GM19463 (cell line): ENCODE results near the gene ABHD16B.
A peak's percentile ranks its signal among the peaks of the same experiment; 100 is the strongest.
"Not testable (repeated sequence)": the region's sequence is repeated elsewhere in the genome, so short reads cannot be mapped to it uniquely, and the experiment has no call there.

ENCODE experiments used
- ATAC-seq: cut with Tn5 transposase; IDR thresholded peaks from one replicate; pipeline ENCODE4 v1.9.1; 2021; ENCODE audit warnings: mild to moderate bottlenecking, moderate library complexity; ENCODE audit not compliant: unreplicated experiment

The ABHD16B gene

DNA sequence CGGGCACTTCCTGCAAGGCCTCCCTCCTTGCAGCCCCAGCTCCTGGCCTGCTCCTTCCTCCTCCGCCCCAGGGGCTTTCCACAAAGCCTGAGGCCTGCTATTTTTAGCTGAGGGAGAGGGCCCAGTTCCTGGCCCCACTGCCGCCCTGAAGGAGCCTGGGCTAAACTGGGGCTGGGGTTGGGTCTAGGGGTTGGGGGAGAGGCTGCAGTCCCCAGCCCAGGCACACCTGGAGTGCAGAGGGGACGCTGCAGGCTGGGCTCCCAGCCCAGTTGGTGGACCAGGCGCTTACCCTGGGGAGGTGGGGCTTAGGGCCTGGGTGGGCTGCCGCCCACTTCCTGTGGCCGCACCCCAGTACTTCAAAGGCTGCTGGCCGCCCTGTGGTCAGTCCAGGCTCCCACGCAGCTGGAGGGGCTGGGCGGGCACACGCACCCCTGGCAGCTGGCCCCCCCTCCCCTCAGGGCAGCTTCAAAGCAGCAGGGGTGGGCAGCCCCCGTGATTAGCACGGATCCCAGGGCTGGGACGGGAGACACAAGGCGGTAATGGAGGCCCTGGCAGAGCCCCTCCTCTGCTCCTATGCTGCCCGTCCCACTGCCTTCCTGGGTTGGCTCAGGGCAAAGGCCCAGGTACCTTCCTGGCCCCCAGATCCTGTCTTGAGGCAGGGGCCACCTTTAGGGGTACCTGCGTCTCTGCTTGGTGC lies 7.1 kb upstream of the ABHD16B start:
- no peak for ATAC-seq

DNA sequence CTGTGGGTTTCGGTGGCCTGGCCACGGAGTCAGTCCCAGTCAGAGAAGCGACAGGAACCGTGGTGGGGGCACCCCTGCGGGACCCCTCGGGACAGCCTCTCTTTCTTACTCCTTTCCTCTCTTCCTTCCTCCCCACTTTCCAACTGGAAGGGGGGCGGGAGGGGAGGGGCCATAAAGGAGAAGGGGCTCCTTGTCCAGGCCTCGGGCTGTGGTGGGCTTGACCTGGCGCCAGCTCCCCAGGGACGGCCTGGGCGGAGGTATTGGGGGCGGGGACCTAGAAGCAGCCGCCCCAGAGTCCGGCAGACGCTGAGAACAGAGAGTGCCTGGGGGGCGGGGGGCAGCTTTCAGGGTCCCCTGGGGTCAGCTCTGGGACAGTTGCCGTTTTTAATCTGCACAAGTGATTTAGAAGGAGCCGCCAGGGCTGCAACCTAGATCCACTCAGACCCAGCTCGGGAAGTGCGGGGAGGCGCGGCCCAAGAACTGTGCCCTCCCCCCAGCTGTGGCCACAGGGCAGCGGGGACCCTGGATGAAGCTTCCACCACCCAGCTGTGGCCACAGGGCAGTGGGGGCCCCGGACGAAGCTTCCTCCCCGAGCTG lies 6.4 kb upstream of the ABHD16B start:
- no peak for ATAC-seq

DNA sequence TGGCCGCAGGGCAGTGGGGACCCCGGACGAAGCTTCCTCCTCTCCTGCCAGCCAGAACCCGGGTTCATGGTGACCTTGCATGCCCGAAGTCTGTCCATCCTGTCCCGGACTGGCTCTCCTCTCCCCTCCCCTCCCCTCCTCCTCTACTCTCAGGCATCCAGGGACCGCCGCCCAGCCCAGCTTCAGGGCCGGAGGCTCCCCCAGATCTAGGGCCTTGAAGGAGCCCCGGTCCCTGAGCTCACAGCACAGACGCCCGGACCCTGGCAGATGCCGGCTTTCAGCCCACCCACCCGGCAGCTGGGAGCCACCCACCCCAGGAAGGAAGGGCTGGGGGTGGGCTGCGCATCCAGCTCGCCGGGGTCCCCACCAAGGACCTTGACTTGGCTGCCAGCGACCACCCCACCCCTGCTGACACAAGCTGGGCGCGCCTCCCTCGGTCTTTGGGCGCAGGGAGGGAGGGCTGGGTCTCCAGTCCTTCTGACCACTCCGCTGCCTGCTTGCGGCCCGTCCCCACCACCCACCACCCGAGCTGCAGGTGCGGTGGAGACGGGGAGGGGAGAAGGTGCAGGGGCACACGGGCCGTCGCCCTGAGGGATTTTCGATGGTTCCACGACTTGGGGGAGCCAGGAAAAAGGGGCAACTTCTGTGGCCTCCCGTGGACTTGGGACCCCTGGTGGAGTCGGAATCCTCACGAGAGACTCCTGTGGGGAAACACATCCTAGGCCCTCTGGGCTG lies 5.8 kb upstream of the ABHD16B start:
- no peak for ATAC-seq

DNA sequence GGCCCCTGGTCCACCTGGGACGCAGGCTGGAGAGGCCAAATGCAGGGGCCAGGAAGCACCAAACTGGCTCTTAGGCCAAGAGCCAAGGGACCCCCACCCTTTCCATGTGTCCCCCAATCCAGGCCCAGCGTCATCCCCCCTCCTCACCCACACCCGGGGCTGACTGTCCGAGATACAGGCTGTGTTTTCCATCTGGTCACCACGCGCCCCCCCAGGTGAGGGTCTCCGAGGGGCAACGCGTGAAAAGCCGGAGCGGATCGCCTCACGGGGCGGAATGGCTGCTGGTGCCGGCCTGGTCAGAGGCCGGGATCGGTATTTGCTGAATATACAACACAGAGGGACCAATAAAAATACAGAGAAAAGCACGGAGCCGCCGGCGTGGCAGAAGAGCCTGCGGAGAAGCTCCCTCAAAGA lies 5.2 kb upstream of the ABHD16B start:
- no peak for ATAC-seq

DNA sequence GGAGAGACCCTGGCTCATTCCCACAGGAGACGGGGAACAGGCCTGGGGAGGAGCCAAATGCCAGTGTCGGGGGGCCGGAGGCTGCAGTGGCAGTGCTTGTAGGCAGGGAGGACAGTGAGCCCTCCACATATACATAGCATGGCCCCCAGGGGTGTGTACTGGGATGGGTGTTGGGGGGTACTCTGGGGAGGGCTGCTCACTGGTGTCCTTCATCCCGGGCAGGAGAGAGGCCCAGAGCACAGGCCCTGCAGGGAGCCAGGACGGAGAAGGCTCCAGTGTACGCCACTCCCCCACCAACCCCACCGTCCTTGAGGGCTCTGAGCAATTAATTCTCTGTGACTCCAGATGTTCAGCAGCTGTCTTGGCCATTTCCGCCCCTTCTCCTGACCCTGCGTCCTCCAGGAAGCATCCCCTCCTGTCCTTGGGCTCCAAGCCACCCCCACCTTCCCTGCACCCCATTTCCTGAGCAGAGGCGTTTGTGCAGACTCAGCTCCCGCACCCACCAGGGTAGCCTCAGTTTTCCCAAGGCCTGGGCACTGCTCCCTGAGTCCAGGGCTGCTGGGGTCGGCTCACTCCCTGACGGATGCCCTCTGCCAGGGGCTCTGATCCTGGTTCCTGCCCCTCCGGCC lies 3.4 kb upstream of the ABHD16B start:
- no peak for ATAC-seq

DNA sequence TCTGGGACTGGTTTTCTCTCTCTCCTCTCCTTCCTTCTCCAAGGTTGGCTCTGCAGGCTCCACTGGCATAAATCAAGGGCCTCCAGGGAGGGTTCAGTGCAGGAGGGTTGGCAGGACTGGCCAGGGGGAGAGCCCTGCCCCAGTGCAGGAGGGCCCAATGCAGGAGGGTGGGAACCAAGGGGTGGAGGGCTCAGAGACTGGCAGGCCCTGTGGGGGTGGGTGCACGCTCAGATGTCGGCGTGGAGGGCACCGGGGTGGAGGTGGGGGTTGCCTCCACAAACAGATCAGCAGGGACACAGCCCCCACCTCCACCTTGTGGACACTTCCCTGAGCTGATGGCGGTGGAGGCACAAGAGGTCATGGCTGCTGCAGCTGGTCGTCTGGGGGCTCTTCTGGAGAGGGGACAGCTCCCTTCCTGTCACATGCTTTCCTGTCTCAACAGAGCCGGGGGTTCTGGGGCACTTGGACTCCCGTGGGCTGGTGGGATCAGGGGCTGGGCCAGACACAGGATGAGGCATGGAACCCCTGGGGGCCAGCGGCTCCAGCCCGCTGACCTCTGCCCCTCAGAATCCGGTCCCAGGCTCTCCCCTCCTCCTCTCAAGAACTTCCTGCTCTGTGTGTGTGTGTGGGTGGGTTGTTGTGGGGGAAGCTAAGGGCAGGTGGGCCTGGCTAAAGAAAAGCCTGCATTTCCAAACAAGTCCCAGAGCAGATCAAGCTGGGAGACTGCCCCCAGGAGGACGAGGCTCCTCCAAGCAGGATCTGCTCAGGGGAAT lies 2.7 kb upstream of the ABHD16B start:
- ATAC-seq, result no peak

DNA sequence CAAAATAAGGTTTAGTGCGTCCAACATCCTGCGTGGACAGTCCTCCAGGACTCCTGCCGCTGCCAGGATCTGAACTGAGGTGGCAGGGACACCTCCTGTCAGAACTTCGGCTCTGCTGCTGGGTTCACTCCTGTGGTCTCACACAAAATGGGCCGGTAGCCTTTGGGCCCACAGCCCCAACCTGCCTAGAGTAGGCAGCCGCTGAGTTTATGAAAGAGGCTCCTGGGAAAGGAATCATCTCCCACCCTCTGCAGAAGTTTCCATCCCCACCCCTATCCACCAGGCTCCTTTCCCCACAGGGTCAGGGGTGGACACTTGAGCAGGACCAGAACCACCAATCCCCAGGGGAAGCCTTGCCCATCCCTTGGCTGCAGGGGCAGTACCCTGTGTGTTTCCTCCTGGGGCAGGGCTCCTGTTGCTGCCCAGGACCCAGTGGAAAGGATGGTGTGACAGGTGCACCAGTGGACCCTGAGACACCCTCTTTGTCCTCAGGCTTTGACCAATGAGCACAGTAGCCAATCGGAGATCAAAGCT lies 2.1 kb upstream of the ABHD16B start:
- no peak for ATAC-seq

DNA sequence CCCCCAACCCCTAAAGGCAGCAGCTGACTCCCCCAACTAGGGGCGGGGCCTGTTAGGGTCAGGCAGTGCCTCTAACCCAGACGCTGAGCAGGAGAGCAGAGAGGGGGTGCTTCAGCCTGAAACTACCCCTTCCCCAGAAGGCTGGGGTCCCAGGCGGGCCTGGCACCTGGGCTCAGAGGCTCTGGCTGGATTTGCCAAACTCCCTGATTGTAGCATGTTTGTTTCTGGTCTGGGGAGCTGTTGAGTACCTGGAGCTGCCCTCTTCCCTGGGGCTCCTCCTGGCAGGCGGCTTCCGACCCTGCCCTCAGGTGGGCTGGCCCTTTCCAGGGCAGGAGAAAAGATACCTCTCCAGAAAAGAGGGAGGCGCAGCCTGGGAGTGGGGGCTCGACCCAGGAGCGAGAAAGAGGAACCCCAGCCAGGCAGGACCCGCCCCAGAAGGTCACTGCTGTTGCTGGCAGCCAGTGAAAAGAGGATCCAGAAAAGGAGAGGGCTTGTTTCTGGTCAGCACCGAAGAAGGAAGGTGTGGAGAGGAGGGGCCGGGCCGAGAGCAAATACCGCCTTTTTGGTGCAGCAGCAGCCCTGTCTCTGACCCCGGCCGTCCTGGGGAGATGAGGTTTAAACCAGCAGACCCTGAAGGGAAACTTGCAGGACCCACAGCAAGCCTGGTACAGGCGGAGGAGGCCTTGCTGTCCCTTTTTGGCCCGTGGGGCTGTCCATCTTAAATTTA lies 810 bp upstream of the ABHD16B start:
- no peak for ATAC-seq

DNA sequence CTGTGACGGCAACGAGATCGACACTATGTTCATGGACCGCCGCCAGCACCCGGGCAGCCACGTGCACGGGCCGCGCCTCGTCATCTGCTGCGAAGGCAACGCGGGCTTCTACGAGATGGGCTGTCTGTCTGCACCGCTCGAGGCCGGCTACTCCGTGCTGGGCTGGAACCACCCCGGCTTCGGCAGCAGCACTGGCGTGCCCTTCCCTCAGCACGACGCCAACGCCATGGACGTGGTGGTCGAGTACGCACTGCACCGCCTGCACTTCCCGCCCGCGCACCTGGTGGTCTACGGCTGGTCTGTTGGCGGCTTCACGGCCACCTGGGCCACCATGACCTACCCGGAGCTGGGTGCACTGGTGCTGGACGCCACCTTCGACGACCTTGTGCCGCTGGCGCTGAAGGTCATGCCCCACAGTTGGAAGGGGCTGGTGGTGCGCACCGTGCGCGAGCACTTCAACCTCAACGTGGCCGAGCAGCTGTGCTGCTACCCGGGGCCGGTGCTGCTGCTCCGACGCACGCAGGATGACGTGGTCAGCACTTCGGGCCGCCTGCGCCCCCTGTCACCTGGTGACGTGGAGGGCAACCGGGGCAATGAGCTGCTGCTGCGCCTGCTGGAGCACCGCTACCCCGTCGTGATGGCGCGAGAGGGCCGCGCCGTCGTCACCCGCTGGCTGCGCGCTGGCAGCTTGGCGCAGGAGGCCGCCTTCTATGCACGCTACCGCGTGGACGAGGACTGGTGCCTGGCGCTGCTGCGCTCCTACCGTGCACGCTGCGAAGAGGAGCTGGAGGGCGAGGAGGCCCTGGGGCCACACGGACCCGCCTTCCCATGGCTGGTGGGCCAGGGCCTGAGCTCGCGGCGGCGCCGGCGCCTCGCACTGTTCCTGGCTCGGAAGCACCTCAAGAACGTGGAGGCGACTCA lies 943 bp downstream of the ABHD16B start:
- no peak for ATAC-seq

DNA sequence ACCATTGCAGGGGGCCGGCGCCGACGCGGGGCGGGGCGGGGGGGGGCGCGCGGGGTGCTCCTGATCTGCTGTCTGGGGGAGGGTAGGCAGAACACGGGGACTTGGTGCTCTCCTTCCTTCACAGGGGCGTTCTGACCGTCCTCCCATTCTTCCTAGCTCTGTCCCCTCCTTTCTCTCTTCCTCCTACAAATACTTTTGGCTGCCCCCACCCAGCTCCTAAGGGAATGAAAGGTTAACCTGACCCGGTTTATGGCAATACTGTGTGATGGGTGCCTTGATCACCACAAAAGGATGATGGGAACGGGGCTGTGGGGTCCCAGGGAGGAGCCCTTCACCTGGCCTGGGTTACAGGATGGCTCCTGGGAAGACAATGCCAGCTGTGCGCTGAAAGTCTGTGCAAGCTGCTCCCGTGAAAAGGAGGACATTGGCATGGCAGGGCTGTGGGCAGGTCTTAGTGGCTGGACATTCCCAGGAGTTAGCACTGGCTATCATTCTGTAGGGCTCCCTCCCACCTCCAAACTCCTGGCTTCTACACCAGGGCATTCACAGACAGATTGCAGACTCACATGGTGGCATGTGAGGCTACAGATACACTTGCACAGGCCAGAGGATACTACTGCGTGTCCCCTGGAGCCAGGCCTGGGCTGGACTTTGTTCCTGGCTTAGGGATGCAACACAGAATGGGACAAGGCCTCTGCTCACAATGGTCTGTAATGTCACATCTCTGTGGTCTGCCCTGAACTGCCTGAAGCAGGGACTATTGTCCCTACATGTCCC lies 1.9 kb downstream of the ABHD16B start:
- ATAC-seq, result no peak

DNA sequence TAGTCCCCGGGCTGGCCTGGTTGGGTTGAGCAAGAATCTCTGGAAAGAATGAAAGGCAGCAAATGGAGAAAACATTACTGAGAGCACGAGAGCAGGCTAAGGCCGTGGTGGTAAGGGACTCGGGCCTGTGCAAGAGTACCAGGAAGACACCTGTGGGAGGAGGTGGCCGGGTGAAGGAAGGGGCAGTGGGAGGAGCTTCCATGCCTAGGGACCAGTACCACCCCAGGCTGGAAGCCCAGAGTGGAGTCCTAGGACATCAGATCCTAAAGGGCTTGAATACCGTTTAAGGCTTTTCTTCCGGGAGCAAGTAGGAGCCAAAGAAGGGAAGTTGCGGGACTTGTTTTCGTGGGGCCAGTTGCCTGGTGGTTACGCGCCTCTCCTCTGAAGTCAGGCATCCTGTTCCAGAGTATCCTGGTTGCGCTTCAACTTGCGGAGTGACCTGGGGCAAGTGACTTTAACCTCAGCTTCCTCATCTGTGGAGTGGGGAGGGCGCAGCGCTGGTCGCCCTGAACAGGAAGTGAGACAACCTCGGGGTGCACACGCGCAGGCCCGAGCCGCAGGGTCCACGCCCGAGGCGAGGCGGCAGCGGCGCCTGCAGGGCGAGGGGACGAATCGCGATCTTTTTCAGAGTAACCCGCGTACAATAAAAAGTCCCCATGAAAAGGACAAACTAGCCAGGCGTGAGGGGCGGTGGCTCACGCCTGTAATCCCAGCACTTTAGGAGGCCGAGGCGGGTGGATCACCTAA lies 2.7 kb downstream of the ABHD16B start:
- peak; percentile 70 for ATAC-seq

DNA sequence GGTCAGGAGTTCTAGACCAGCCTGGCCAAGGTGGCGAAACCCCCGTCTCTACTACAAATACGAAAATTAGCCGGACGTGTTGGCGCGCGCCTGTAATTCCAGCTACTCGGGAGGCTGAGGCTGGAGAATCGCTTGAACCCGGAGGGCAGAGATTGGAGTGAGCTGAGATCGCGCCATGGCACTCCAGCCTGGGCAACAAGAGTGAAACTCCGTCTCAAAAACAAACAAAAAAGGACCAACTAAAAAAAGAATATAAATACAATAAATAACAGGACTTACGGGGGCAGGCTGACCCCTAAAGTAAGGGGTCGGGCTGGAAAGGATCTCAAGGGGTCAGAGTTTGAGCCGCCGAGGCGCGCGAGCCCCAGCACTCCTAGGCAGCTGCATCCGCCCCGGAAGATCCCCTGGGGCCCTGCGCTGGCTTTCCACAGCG lies 3.3 kb downstream of the ABHD16B start:
- ATAC-seq, result no peak

DNA sequence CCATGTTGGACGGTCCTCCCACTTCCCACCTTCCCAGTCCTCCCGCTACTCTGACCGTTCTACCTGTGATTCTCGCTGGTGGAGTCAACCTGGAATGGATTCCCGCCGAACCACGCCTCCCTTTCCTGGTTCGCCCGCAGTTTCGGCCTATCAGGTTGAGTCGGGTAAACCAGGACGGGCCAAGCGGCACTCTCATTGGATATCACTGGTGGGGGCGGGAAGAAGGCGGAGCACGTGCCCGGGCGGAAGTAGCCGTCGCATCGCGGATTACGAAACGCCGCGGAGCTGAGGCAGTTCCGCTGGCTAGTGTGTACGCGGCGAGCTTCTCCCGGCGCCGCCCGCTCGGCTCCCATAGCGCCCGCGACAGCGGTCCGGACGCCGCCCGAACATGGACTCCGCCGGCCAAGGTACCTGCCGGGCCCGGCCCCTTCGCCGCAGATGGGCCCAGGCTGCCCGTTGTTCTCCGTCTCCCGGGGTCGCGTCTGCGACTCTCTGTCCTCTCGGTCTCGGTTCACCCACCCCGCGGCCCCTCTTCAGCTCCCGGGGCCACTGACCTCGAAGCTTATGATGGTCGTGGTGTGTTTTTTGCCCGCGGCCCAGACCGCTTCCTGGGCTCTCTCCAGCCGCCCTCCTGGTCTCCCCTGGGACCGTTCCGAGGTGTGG lies 3.8 kb downstream of the ABHD16B start, which contains the start of gene TPD52L2:
TPD52L2 (plus strand) TSS at position 293 of the 663 bp plus-strand sequence; CDS start at position 389, 96 bp downstream.
- peak; percentile 77 for ATAC-seq

DNA sequence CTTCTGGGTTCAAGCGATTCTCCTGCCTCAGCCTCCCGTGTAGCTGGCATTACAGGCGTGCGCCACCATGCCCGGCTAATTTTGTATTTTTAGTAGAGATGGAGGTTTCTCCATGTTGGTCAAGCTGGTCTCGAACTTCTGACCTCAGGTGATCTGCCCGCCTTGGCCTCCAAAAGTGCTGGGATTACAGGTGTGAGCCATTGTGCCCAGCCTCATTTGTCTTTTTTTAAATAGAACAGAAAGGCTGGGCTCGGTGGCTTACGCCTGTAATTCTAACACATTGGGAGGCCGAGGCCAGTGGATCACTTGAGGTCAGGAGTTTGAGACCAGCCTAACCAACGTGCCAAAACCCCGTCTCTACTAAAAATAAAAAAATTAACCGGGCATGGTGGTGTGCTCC lies 5.7 kb downstream of the ABHD16B start:
- not testable (repeated sequence) for ATAC-seq

DNA sequence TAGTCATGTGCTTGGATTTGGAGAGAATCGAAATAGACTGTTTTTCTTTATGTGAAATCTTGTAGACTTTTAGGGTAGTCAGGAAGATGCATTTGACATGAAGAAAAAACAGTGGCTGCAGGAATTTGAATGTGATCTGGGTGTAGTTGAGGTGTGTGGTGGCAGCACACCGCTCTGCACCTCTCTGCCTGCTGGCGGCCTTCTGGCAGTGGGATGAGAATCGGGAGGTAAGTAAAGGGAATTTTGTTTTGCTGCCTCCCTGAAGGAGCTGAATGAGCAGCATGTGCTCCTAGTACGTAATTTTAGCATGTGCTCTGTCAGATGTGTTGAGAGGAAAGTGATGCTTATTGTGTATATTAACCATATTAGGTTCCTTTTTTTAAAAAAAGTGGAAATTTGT lies 7.0 kb downstream of the ABHD16B start:
- ATAC-seq, result no peak

DNA sequence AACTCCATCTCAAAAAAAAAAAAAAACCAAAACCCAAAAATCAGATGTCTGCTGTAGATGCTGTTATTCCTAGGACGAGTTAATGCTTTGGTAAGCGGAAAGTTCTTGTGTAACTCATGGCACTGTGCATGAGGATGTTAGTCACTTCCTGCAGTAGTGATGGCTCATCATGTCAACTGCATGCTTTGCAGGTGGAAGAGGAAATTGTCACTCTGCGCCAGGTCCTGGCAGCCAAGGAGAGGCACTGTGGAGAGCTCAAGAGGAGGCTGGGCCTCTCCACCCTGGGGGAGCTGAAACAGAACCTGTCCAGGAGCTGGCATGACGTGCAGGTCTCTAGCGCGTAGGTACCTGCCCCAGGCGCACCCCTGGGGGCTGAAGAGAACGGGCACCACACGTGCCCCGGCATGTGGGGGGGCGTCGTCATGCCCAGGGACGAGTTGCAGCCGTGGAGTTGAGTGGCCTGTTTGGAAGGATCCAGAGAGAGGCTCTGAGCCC lies 12.2 kb downstream of the ABHD16B start:
- ATAC-seq, result no peak

DNA sequence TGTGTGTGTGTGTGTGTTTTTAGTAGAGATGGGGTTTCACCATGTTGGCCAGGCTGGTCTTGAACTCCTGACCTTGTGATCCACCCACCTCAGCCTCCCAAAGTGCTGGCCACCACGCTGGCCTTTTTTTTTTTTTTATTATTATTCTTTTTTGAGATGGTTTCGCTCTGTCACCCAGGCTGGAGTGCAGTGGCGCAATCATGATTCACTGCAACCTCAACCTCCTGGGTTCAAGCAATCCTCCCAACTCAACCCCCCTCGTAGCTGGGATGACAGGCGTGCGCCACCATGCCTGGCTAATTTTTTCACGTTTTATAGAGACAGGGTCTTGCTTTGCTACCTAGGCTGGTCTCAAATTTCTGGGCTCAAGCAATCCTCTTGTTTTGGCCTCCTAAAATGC lies 12.9 kb downstream of the ABHD16B start:
- ATAC-seq, result not testable (repeated sequence)
